NAMALWA (cell line): ENCODE results near the gene MEIOSIN.
"Not testable (repeated sequence)": the region's sequence is repeated elsewhere in the genome, so short reads cannot be mapped to it uniquely, and the experiment has no call there.

Source experiments
- DNase-seq: peaks from one replicate; pipeline ENCODE4 v3.0.0-alpha.2; 2015; ENCODE audit warnings: low spot score

Gene MEIOSIN

DNA sequence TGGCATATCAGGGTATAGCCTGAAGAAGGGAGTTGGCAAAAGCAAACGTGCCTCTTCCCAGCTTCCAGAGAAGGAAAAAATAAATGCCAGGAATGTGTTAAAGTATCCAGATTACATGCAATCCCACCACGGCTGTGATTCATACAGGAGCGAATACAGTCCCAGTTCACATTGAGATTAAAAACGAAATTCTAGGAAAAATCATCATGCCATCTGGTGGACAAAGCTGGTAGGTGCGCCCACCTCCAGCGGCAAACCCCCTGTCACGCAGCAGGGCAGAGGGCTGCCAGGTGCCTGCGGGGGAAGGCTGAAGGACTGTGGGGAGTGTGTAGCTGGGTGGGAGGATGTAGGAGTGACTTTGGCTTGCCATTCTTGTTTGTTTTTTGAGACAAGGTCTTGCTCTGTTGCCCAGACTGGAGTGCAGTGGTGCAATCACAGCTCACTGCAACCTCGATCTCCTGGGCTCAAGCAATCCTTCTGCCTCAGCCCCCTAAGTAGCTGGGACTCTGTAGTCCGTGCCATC, 65.8 kb downstream of the MEIOSIN start:
- peak; percentile 91 for DNase-seq

DNA sequence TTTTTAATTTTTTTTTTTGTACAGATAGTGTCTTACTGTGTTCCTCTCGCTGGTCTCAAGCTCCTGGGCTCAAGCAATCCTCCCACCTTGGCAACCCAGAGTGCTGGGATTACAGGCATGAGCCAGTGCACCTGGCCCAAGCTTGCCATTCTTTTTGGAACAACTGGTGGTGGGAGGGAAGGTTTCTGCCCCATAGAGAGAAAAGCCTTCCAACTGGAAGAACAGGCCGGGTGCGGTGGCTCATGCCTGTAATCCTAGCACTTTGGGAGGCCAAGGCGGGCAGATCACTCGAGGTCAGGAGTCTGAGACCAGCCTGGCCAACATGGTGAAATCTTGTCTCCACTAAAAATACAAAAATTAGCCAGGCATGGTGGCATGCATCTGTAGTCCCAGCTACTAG, 66.3 kb downstream of the MEIOSIN start:
- DNase-seq: not testable (repeated sequence)

DNA sequence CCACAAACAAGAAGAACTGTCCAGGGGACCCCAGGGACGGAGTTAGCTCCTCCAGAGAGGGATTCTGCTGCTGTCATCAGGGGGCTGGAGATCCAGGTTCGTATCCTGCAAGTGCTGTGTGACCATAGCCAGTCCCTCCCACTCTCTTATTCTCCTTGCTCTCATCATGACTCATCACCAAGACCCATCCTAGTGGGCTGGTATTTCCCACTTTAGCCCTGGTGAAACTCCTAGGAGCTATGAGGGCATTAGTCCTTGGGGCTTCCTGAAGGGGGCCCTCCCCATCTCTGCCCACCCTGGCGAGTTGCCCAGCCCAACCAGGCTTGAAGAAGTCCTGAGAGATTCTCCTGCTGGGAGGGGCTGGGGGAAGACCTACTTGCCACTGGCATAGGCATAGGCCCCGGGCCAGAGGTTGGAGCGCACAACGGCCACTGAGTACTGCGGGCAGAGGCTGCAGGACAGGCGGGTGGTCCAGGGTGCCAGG, 66.9 kb downstream of the MEIOSIN start:
- DNase-seq: peak; percentile 43

DNA sequence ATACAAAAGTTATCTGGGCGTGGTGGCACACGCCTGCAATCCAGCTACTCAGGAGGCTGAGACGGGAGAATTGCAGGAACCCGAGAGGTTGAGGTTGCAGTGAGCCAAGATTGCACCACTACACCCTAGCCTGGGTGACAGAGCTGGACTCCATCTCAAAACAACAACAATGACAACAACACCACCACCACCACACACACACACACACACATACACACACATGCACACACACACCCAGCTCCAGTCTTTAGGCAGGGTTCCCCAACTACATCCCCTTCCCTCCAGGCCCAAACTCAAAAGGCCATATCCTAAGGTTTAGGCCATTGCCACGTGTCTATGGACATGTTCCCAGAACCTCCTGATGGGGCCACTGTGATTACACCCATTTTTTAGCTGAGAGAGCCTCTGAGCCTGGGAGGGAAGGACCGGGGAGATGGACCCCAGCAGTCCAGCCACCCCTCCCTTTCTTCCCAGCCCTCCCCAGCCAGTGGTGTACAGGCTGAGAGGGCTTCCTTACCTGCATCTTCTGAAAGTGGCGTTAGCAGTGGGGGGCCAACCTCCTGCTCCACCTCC, 68.5 kb downstream of the MEIOSIN start:
- DNase-seq: no peak

DNA sequence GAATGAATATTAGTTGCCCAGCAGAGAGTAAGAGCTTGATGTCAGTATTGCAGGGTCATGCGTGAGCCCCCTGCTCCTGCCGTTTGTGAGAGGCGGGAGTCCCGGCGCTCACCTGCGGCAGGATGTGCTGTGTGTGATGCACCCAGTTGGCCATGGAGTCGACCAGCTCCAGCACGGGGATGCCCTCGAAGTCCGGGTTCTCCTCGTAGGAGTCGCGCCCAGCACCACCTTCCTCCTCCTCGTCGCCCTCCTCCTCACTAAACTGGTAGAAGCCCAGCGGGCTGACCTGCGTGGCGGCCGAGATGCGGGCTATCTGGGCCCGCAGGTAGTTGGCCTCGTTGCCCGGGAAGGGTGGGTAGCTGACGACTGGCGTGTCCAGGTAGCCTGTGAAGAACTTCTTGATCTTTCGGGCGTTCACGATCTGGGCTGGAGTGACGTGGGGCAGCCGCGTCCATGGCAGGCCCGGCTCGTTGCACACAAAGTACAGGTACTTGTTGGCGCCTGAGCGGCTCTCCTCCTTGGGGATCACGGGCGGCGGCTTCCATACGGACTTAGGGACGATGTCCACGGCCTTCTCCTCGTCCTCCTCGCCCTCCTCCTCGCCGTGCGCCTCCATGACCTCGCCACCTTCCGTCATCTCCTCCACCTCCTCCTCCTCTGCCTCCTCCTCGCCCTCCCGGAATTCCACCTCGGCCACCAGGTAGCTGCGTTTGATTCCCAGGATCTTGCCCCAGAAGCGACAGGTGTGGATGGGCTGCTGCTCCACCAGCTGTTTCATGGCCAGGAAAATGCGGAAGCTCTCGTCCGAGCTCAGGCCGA, 71.1 kb downstream of the MEIOSIN start:
- DNase-seq: no peak

DNA sequence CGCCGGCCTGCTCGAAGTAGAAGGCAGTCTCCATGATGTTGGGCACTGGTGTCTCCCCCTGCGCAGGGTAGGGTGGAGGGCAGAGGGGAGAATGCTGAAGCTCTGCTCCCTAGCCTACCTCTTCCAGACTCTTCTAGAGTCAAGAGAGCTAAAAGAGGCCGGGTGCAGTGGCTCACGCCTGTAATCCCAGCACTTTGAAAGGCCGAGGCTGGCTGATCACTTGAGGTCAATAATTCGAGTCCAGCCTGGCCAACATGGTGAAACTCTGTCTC, 71.7 kb downstream of the MEIOSIN start:
- DNase-seq: no peak

DNA sequence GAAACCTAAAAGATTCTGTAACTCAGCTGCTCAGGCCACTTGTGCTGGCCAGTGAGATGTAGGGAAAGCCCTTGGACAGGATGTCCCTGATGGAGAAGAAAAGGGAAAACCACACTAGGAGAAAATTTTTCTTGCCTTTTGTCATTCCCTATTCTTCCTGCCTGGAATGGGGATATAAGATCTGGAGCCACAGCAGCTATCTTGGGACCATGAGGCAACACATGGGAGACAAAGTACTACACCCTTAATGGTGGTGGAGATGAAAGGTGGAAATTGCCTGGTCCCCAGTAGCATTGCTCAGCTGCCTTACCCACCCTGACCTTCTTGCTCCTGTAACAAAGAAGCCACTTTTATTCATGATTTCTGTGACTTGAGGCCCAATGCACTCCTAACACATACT, 72.5 kb downstream of the MEIOSIN start:
- DNase-seq: no peak

DNA sequence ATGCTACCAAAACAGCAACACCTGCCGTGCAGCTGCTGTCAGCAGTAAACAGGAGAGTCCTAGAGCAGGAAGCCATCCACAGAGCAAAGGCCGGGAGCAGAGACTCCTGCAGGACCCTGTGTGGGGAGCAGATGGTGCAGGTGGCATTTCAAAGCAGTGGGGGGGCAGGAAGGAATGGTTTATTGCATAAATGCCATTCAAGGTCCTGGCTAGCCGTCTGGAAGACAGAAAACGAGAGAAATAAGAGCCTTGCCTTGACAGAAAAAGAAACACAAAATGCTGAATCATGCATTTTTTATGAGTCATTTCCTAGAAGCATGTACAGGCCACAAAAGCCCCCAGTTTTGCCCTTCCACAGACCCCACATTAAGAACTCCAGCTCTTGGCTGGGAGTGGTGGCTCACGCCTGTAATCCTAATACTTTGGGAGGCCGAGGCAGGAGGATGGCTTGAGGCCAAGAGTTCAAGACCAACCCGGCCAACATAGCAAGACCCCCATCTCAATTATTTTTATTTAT, 76.5 kb downstream of the MEIOSIN start:
- DNase-seq: peak; percentile 68

DNA sequence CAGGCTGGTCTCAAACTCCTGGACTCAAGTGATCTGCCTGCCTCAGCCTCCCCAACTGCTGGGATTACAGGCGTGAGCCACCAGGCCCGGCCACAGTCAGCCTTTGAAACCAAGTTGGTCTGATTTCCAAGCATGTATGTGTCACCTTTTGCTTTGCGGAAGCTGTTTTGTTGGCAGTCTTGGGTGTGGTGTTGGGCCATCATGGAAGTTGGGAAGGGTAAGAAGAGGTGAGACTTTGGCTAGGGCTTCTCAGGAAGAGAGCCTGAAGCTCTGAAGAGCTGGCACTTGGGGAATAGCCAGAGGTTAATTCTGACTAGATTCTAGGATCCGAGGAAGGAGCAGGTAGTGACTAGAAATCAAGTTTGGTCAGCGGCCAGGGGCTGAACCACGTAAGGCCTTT, 79.1 kb downstream of the MEIOSIN start:
- no peak for DNase-seq
